ENCODE results near the gene CACNA1D.

CACNA1D gene

GRCh38 chr3:53815651-53816050, 321.2 kb downstream of the CACNA1D start:
- no peak for DNase-seq

- DNase-seq, result no peak
These were observed 322.0 kb downstream of the CACNA1D start for GRCh38 chr3:53816425-53816824.

- no peak for DNase-seq
These were observed 322.8 kb downstream of the CACNA1D start for GRCh38 chr3:53817211-53817610.

- DNase-seq, result no peak
These were observed 323.4 kb downstream of the CACNA1D start for GRCh38 chr3:53817809-53818208.

- DNase-seq, result no peak
These were observed 324.1 kb downstream of the CACNA1D start for GRCh38 chr3:53818221-53819162.

- DNase-seq, result no peak
These were observed 324.9 kb downstream of the CACNA1D start for GRCh38 chr3:53819163-53819868.

- DNase-seq, result no peak
These were observed 325.7 kb downstream of the CACNA1D start for GRCh38 chr3:53820084-53820483.

GRCh38 chr3:53820756-53821580, 326.6 kb downstream of the CACNA1D start:
- no peak for DNase-seq

GRCh38 chr3:53821631-53822121, 327.3 kb downstream of the CACNA1D start:
- DNase-seq, result no peak

GRCh38 chr3:53822331-53822741, 327.9 kb downstream of the CACNA1D start:
- no peak for DNase-seq

- no peak for DNase-seq
These were observed 328.9 kb downstream of the CACNA1D start for GRCh38 chr3:53823026-53823955.

GRCh38 chr3:53823956-53824657, 329.7 kb downstream of the CACNA1D start:
- no peak for DNase-seq

- no peak for DNase-seq
These were observed 330.4 kb downstream of the CACNA1D start for GRCh38 chr3:53824795-53825194.

- no peak for DNase-seq
These were observed 331.6 kb downstream of the CACNA1D start for GRCh38 chr3:53826048-53826447.

- no peak for DNase-seq
These were observed 334.2 kb downstream of the CACNA1D start for GRCh38 chr3:53828581-53828980.

- no peak for DNase-seq
These were observed 335.2 kb downstream of the CACNA1D start for GRCh38 chr3:53829605-53830004.

- no peak for DNase-seq
These were observed 336.5 kb downstream of the CACNA1D start for GRCh38 chr3:53830944-53831343.

GRCh38 chr3:53833053-53833645, 338.7 kb downstream of the CACNA1D start:
- DNase-seq, result no peak

GRCh38 chr3:53833700-53834099, 339.3 kb downstream of the CACNA1D start:
- no peak for DNase-seq

- no peak for DNase-seq
These were observed 340.2 kb downstream of the CACNA1D start for GRCh38 chr3:53834429-53835095.
